ENCODE measurements around the gene CAV1.

Gene CAV1

GRCh38 chr7:116585967-116586366 lies 61.1 kb downstream of the CAV1 start:
- TF ChIP-seq ZBTB7A (IDR thresholded peaks at IDR 0.05; ENCODE audit: low read depth) (no peak), CREB1 (IDR thresholded peaks at IDR 0.05; ENCODE audit: low read depth) (no peak), USF1 (IDR thresholded peaks at IDR 0.05) (no peak), EGR1 (IDR thresholded peaks at IDR 0.05) (no peak), RAD21 (IDR thresholded peaks at IDR 0.05; ENCODE audit: low read depth) (no peak), MAX (IDR thresholded peaks at IDR 0.05) (no peak), TCF12 (IDR thresholded peaks at IDR 0.05; ENCODE audit: low read depth) (no peak), TEAD4 (IDR thresholded peaks at IDR 0.05) (no peak), REST (IDR thresholded peaks at IDR 0.05; ENCODE audit: low read depth) (no peak), TAF1 (IDR thresholded peaks at IDR 0.05; ENCODE audit: low read depth) (no peak), YY1 (IDR thresholded peaks at IDR 0.05; ENCODE audit: low read depth) (no peak), FOXM1 (IDR thresholded peaks at IDR 0.05; ENCODE audit: borderline replicate concordance, low read depth) (no peak), NFIC (IDR thresholded peaks at IDR 0.05) (no peak), CEBPB (IDR thresholded peaks at IDR 0.05) (no peak), EP300 (IDR thresholded peaks at IDR 0.05; ENCODE audit: borderline replicate concordance) (no peak)

- TF ChIP-seq TCF12 (IDR thresholded peaks at IDR 0.05; ENCODE audit: low read depth), result no peak
- TF ChIP-seq NFIC (IDR thresholded peaks at IDR 0.05), result no peak
- TF ChIP-seq MAX (IDR thresholded peaks at IDR 0.05), result no peak
- TF ChIP-seq REST (IDR thresholded peaks at IDR 0.05; ENCODE audit: low read depth), result no peak
- TF ChIP-seq RAD21 (IDR thresholded peaks at IDR 0.05; ENCODE audit: low read depth), result no peak
- TF ChIP-seq CEBPB (IDR thresholded peaks at IDR 0.05), result no peak
- TF ChIP-seq ZBTB7A (IDR thresholded peaks at IDR 0.05; ENCODE audit: low read depth), result no peak
- TF ChIP-seq YY1 (IDR thresholded peaks at IDR 0.05; ENCODE audit: low read depth), result no peak
- TF ChIP-seq CREB1 (IDR thresholded peaks at IDR 0.05; ENCODE audit: low read depth), result no peak
These were observed 63.4 kb downstream of the CAV1 start for GRCh38 chr7:116588225-116588624.

- TF ChIP-seq USF1 (IDR thresholded peaks at IDR 0.05), result no peak
- peak; percentile 85 for TF ChIP-seq RAD21 (IDR thresholded peaks at IDR 0.05; ENCODE audit: low read depth)
These were observed 64.1 kb downstream of the CAV1 start for GRCh38 chr7:116588641-116589594.

- TF ChIP-seq RAD21 (IDR thresholded peaks at IDR 0.05; ENCODE audit: low read depth) (peak; percentile 52), MAX (IDR thresholded peaks at IDR 0.05) (no peak), EP300 (IDR thresholded peaks at IDR 0.05; ENCODE audit: borderline replicate concordance) (no peak)
These were observed 66.6 kb downstream of the CAV1 start for GRCh38 chr7:116591202-116592040.

- TF ChIP-seq ZBTB7A (IDR thresholded peaks at IDR 0.05; ENCODE audit: low read depth) (no peak), EGR1 (IDR thresholded peaks at IDR 0.05) (no peak), TCF12 (IDR thresholded peaks at IDR 0.05; ENCODE audit: low read depth) (no peak), RAD21 (IDR thresholded peaks at IDR 0.05; ENCODE audit: low read depth) (no peak), MAX (IDR thresholded peaks at IDR 0.05) (no peak), NFIC (IDR thresholded peaks at IDR 0.05) (no peak), CEBPB (IDR thresholded peaks at IDR 0.05) (no peak), CREB1 (IDR thresholded peaks at IDR 0.05; ENCODE audit: low read depth) (no peak), FOXM1 (IDR thresholded peaks at IDR 0.05; ENCODE audit: borderline replicate concordance, low read depth) (no peak), EP300 (IDR thresholded peaks at IDR 0.05; ENCODE audit: borderline replicate concordance) (no peak), USF1 (IDR thresholded peaks at IDR 0.05) (no peak), YY1 (IDR thresholded peaks at IDR 0.05; ENCODE audit: low read depth) (no peak), TAF1 (IDR thresholded peaks at IDR 0.05; ENCODE audit: low read depth) (no peak), REST (IDR thresholded peaks at IDR 0.05; ENCODE audit: low read depth) (no peak), TEAD4 (IDR thresholded peaks at IDR 0.05) (no peak)
These were observed 67.2 kb downstream of the CAV1 start for GRCh38 chr7:116592041-116592355.
